HCT116 (cell line): ENCODE measurements around the gene PDP2. TPM values are rescaled to one million over a fixed set of nuclear protein-coding genes. Genes with fewer than 3 reads are reported as not detected.

Source experiments
- ATAC-seq: fragments of 200-7000 bp; cut with Tn5 transposase; 2 replicates; pipeline ENCODE4 v1.9.1; 2020; ENCODE audit warnings: mild to moderate bottlenecking, moderate library complexity
- BruUV-seq: library from RNA; stranded (reverse); fragments of 400-500 nt; replicated peaks from 2 replicates; lab custom pipeline; 2021; lab: Mats Ljungman, UMichigan
- CTCF ChIA-PET: fragments of 300-600 bp; sonication (Branson Sonifier 250); formaldehyde crosslinking; loops from one replicate; lab custom pipeline; 2021; ENCODE audit warnings: antibody characterized with exemption; lab: Charles Lee
- POLR2A ChIA-PET: fragments of 300-600, 350-600 bp; sonication (Branson Sonifier 250); formaldehyde crosslinking; loops from one replicate; lab custom pipeline; 2021; ENCODE audit warnings: antibody characterized with exemption; lab: Charles Lee
- RAD21 ChIA-PET, 2 experiments: fragments of 300-600 bp; sonication (Branson Sonifier 250); formaldehyde crosslinking; loops; one replicate each; lab custom pipeline; 2023; ENCODE audit warnings: low total read pairs in 2 of 2; ENCODE audit not compliant: uncharacterized antibody in 2 of 2, unreplicated experiment in 2 of 2, low non-redundant PET in 1 of 2; lab: Charles Lee
- DNase-seq: peaks from one replicate; pipeline ENCODE4 v3.0.0-alpha.2; 2010; ENCODE audit warnings: low read depth, low spot score
- H2AFZ ChIP-seq: fragments of 200-600 bp; shearing (Covaris generic), sonication (generic); 2 replicates; pipeline ENCODE4 v1.6.1; 2017; ENCODE audit warnings: low read depth, mixed run types, mixed read lengths, antibody characterized with exemption, low read length; ENCODE audit not compliant: poor library complexity, severe bottlenecking
- H3K27ac ChIP-seq: 2 replicates; pipeline ENCODE4 v1.5.1; 2012; ENCODE audit warnings: low read depth, low read length
- H3K27me3 ChIP-seq: fragments of 200-600 bp; sonication (generic); 2 replicates; pipeline ENCODE4 v1.6.1; 2016; ENCODE audit warnings: mixed run types, low read length, mixed read lengths; ENCODE audit not compliant: insufficient read depth
- H3K36me3 ChIP-seq, 2 experiments: fragments of 200-500 bp in 1 of 2; fragments of 200-600 bp in 1 of 2; sonication (Bioruptor generic) in 1 of 2; sonication (generic) in 1 of 2; 2 replicates each; pipeline versions ENCODE4 v1.5.1 to v1.6.1; 2014 to 2016; ENCODE audit warnings: low read length in 2 of 2, inconsistent platforms in 1 of 2, mixed read lengths in 1 of 2, mixed run types in 1 of 2; ENCODE audit not compliant: insufficient read depth in 2 of 2, control insufficient read depth in 1 of 2
- H3K4me1 ChIP-seq, 2 experiments: fragments of 200-600 bp in 1 of 2; sonication (generic) in 1 of 2; 2 replicates each; pipeline versions ENCODE4 v1.5.1 to v1.6.1; 2012 to 2017; ENCODE audit warnings: low read length in 2 of 2, inconsistent platforms in 1 of 2, mild to moderate bottlenecking in 1 of 2, mixed read lengths in 1 of 2, mixed run types in 1 of 2, moderate library complexity in 1 of 2; ENCODE audit not compliant: insufficient read depth in 2 of 2, control insufficient read depth in 1 of 2
- H3K4me2 ChIP-seq: fragments of 200-600 bp; sonication (generic); 2 replicates; pipeline ENCODE4 v1.6.1; 2017; ENCODE audit warnings: mixed run types, low read length, mixed read lengths
- H3K4me3 ChIP-seq, 2 experiments: fragments of 200-600 bp in 1 of 2; sonication (generic) in 1 of 2; replicated peaks in 1 of 2; 2 replicates each; pipeline ENCODE4 v1.5.1; 2011 to 2016; ENCODE audit warnings: low read length in 2 of 2, control low read depth in 1 of 2, low read depth in 1 of 2, mild to moderate bottlenecking in 1 of 2, mixed read lengths in 1 of 2, mixed run types in 1 of 2
- H3K79me2 ChIP-seq: fragments of 200-600 bp; sonication (generic); 2 replicates; pipeline ENCODE4 v1.6.1; 2017; ENCODE audit warnings: mild to moderate bottlenecking, mixed run types, low read length, moderate library complexity, mixed read lengths; ENCODE audit not compliant: insufficient read depth
- H3K9ac ChIP-seq: fragments of 200-600 bp; sonication (generic); 2 replicates; pipeline ENCODE4 v1.6.1; 2016; ENCODE audit warnings: low read length, mixed read lengths
- H3K9me2 ChIP-seq: fragments of 200-600 bp; sonication (generic), shearing (Covaris generic); 2 replicates; pipeline ENCODE4 v1.6.1; 2017; ENCODE audit warnings: mixed run types, mild to moderate bottlenecking, moderate library complexity; ENCODE audit not compliant: insufficient read depth
- H3K9me3 ChIP-seq, 2 experiments: fragments of 200-500 bp in 1 of 2; fragments of 200-600 bp in 1 of 2; sonication (Bioruptor generic) in 1 of 2; sonication (generic) in 1 of 2; 2 replicates each; pipeline ENCODE4 v1.6.1; 2014 to 2017; ENCODE audit warnings: low read length in 2 of 2, mixed read lengths in 2 of 2, inconsistent platforms in 1 of 2, low read depth in 1 of 2, mild to moderate bottlenecking in 1 of 2, mixed run types in 1 of 2, moderate library complexity in 1 of 2; ENCODE audit not compliant: control insufficient read depth in 1 of 2, insufficient read depth in 1 of 2
- H4K20me1 ChIP-seq: fragments of 200-600 bp; sonication (generic), shearing (Covaris generic); 2 replicates; pipeline ENCODE4 v1.6.1; 2017; ENCODE audit warnings: mixed run types, mild to moderate bottlenecking, moderate library complexity; ENCODE audit not compliant: insufficient read depth
- CEBPB ChIP-seq: IDR thresholded peaks from 2 replicates; pipeline ENCODE4 v1.6.1; 2012; ENCODE audit warnings: low read depth
- CTCF ChIP-seq, 3 experiments: fragments of 200-600 bp in 1 of 3; sonication (generic) in 1 of 3; IDR thresholded peaks in 2 of 3; conservative IDR thresholded peaks in 1 of 3; 2 replicates each; pipeline ENCODE4 v1.5.1; 2012 to 2017; ENCODE audit warnings: low read depth in 2 of 3, low read length in 2 of 3, antibody characterized with exemption in 1 of 3, borderline replicate concordance in 1 of 3, control low read depth in 1 of 3, mild to moderate bottlenecking in 1 of 3, mixed read lengths in 1 of 3, mixed run types in 1 of 3, moderate library complexity in 1 of 3; ENCODE audit not compliant: insufficient read depth in 1 of 3
- EGR1 ChIP-seq: IDR thresholded peaks from 2 replicates; pipeline ENCODE4 v1.6.1; 2012; ENCODE audit warnings: low read depth
- ELF1 ChIP-seq: IDR thresholded peaks from 2 replicates; pipeline ENCODE4 v1.6.1; 2012; ENCODE audit warnings: low read depth, borderline replicate concordance
- FOSL1 ChIP-seq: IDR thresholded peaks from 2 replicates; pipeline ENCODE4 v1.6.1; 2012; ENCODE audit warnings: low read depth
- MAX ChIP-seq: IDR thresholded peaks from 2 replicates; pipeline ENCODE4 v1.6.1; 2012
- SP1 ChIP-seq: IDR thresholded peaks from 2 replicates; pipeline ENCODE4 v1.6.1; 2012; ENCODE audit warnings: low read depth
- TCF7L2 ChIP-seq: IDR thresholded peaks from 2 replicates; pipeline ENCODE4 v1.7.0; 2011; ENCODE audit warnings: borderline replicate concordance, inconsistent platforms; ENCODE audit not compliant: insufficient read depth, insufficient read length; ENCODE audit errors: extremely low read depth
- ZNF274 ChIP-seq: fragments of 200-500 bp; sonication (Bioruptor generic); IDR thresholded peaks from 2 replicates; pipeline ENCODE4 v1.6.1; 2014; ENCODE audit warnings: mild to moderate bottlenecking, low read depth, low read length, inconsistent platforms
- intact Hi-C: fragments of 100-400 bp; cut with micrococcal nuclease; formaldehyde crosslinking; loops from 2 replicates; pipeline ENCODE4 v1.10.0; 2022
- total RNA-seq: library from RNA; stranded (reverse); gene quantifications from one replicate; pipeline ENCODE4 v1.2.1, GENCODE V29; 2021; ENCODE audit not compliant: unreplicated experiment

Gene PDP2
- total RNA-seq, 1 experiment from 2014 or later = 19.9 TPM

GRCh38 chr16:66927918-66928649, 47.8 kb downstream of the PDP2 start:
- intact Hi-C loops = loop anchor here (1.0 kb wide), 1 partner anchor 33 kb away; no protein-coding TSS in a partner anchor
- ChIA-PET POLR2A (no interaction called here), RAD21 (interaction anchor here (1.0 to 1.4 kb wide), 2 partner anchors 33 kb away, joined by 5 to 6 read pairs; no protein-coding TSS in a partner anchor)
- no peaks in the 10 kb centered on the region for H3K9me2 ChIP-seq
- H3K27me3 ChIP-seq = no peaks in the 10 kb centered on the region
- no peak; the same call in 1 of the 2 replicates for ATAC-seq
- no peaks in the 10 kb centered on the region for H3K9me3 ChIP-seq
- peaks cover 11% of the 10 kb centered on the region for H3K79me2 ChIP-seq
- H2AFZ ChIP-seq = no peak overlapping the region
- BruUV-seq = no TSS peak
- H3K4me1 ChIP-seq = peaks cover 21 to 59% of the 10 kb centered on the region in 2 experiments
- 0 out of 2 replicates have a peak, but pooled peaks have one; percentile 17 for TF ChIP-seq MAX
- no peak for TF ChIP-seq FOSL1
- TF ChIP-seq, all 23 proteins: peak for 1
- DNase-seq = no peak
- H3K27ac ChIP-seq = peak overlapping the region; percentile 22
- no peak overlapping the region for H3K9ac ChIP-seq
- H3K4me3 ChIP-seq = no peak overlapping the region
- no peaks in the 10 kb centered on the region for H4K20me1 ChIP-seq
- H3K4me2 ChIP-seq = peak overlapping the region; percentile 45
- peaks cover 0 to 7% of the 10 kb centered on the region in 2 experiments; a peak in 1 of 4 replicates for H3K36me3 ChIP-seq
- CTCF ChIA-PET = interaction anchor here (1.1 to 2.8 kb wide), 12 partner anchors 13 to 523 kb away, joined by 3 to 32 read pairs (median 3); partner anchors contain the start of genes CES3 and PDP2

GRCh38 chr16:66928702-66929388, 48.5 kb downstream of the PDP2 start:
- Histone ChIP-seq H3K27me3 (no peaks in the 10 kb centered on the region), H3K36me3 (peaks cover 0 to 7% of the 10 kb centered on the region in 2 experiments; a peak in 1 of 4 replicates), H3K79me2 (peaks cover 19% of the 10 kb centered on the region), H3K9ac (no peak overlapping the region), H2AFZ (no peak overlapping the region), H4K20me1 (no peaks in the 10 kb centered on the region), H3K4me3 (no peak overlapping the region), H3K27ac (0 out of 2 replicates have a peak overlapping the region, but pooled peaks have one; percentile 22), H3K9me2 (no peaks in the 10 kb centered on the region), H3K4me1 (peaks cover 21 to 63% of the 10 kb centered on the region in 2 experiments), H3K4me2 (peak overlapping the region; percentile 45), H3K9me3 (no peaks in the 10 kb centered on the region)
- no peak for TF ChIP-seq SP1
- no peak for TF ChIP-seq CEBPB
- no peak for TF ChIP-seq ELF1
- TF ChIP-seq CTCF (IDR thresholded peaks at IDR 0.05 in 2 of 3, conservative IDR thresholded peaks at IDR 0.05 in 1 of 3; ENCODE audit: borderline replicate concordance in 1 of 3, insufficient read depth in 1 of 3, low read depth in 2 of 3, low read length in 2 of 3) = peak in 2 of 3 experiments; percentile 57 to 61; a peak in 5 of 6 replicates
- 0 out of 2 replicates have a peak, but pooled peaks have one; percentile 8 for TF ChIP-seq MAX
- TF ChIP-seq ZNF274 = no peak
- TF ChIP-seq TCF7L2 = no peak
- no peak for TF ChIP-seq EGR1
- peak; percentile 39 for ATAC-seq
- DNase-seq = no peak
- POLR2A ChIA-PET = no interaction called here
- intact Hi-C loops = loop anchor here (1.0 kb wide), 1 partner anchor 34 kb away; no protein-coding TSS in a partner anchor
- BruUV-seq = no TSS peak
- RAD21 ChIA-PET = interaction anchor here (0.7 to 1.4 kb wide), 3 partner anchors 19 to 33 kb away, joined by 4 to 6 read pairs (median 5); no protein-coding TSS in a partner anchor
- CTCF ChIA-PET = interaction anchor here (1.1 to 2.8 kb wide), 12 partner anchors 14 to 524 kb away, joined by 3 to 32 read pairs (median 3); partner anchors contain the start of genes CES3 and PDP2
